SK-N-SH (cell line): ENCODE measurements around the gene MLXIP. TPM values are rescaled to one million over a fixed set of nuclear protein-coding genes. Genes with fewer than 3 reads are reported as not detected.

Source experiments
- CTCF ChIA-PET: fragments of 300-600, 350-600 bp; formaldehyde crosslinking; extraction: SDS; loops from one replicate; lab custom pipeline; 2021; lab: Yijun Ruan, JAX
- POLR2A ChIA-PET: fragments of 350-600 bp; sonication (Branson Sonifier 250); formaldehyde crosslinking; extraction: SDS; loops from one replicate; lab custom pipeline; 2020; ENCODE audit warnings: antibody characterized with exemption, inconsistent platforms; lab: Yijun Ruan, JAX
- DNase-seq: peaks from one replicate; pipeline ENCODE4 v3.0.0; 2012
- H2AFZ ChIP-seq: fragments of 200-600 bp; sonication (generic); 2 replicates; pipeline ENCODE4 v1.8.1; 2016; ENCODE audit warnings: antibody characterized with exemption, mild to moderate bottlenecking, low read depth
- H3F3A ChIP-seq: fragments of 200-600 bp; sonication (generic); replicated peaks from 2 replicates; pipeline ENCODE3; 2016; ENCODE audit warnings: antibody characterized with exemption, mild to moderate bottlenecking; ENCODE audit not compliant: insufficient read depth
- H3K27ac ChIP-seq, 2 experiments: fragments of 200-500 bp in 1 of 2; fragments of 200-600 bp in 1 of 2; sonication (Bioruptor generic) in 1 of 2; sonication (generic), shearing (Covaris generic) in 1 of 2; 2 replicates each; pipeline versions ENCODE4 v1.5.1 to v1.6.1; 2014 to 2016; ENCODE audit warnings: low read depth in 2 of 2, inconsistent platforms in 1 of 2, low read length in 1 of 2, mild to moderate bottlenecking in 1 of 2, mixed read lengths in 1 of 2
- H3K27me3 ChIP-seq: fragments of 200-600 bp; sonication (generic), shearing (Covaris generic); 2 replicates; pipeline ENCODE4 v1.6.1; 2016; ENCODE audit warnings: mixed run types; ENCODE audit not compliant: insufficient read depth
- H3K36me3 ChIP-seq, 2 experiments: fragments of 200-500 bp in 1 of 2; fragments of 200-600 bp in 1 of 2; sonication (Bioruptor generic) in 1 of 2; sonication (generic) in 1 of 2; replicated peaks in 1 of 2; 2 replicates each; pipeline versions ENCODE3 to v1.5.1; 2014 to 2016; ENCODE audit warnings: low read length in 1 of 2, mild to moderate bottlenecking in 1 of 2; ENCODE audit not compliant: insufficient read depth in 2 of 2, control insufficient read depth in 1 of 2
- H3K4me1 ChIP-seq, 2 experiments: fragments of 200-500 bp in 1 of 2; fragments of 200-600 bp in 1 of 2; sonication (Bioruptor generic) in 1 of 2; sonication (generic), shearing (Covaris generic) in 1 of 2; 2 replicates each; pipeline versions ENCODE4 v1.5.1 to v1.6.1; 2014 to 2016; ENCODE audit warnings: low read depth in 1 of 2, low read length in 1 of 2, mixed run types in 1 of 2; ENCODE audit not compliant: insufficient read depth in 2 of 2, control insufficient read depth in 1 of 2
- H3K4me2 ChIP-seq: fragments of 200-600 bp; sonication (generic), shearing (Covaris generic); 2 replicates; pipeline ENCODE4 v1.6.1; 2017; ENCODE audit warnings: mixed run types
- H3K4me3 ChIP-seq, 2 experiments: fragments of 200-500 bp in 1 of 2; fragments of 200-600 bp in 1 of 2; sonication (Bioruptor generic) in 1 of 2; sonication (generic), shearing (Covaris generic) in 1 of 2; 2 replicates each; pipeline versions ENCODE4 v1.5.1 to v1.8.1; 2014 to 2016; ENCODE audit warnings: low read depth in 2 of 2, inconsistent platforms in 1 of 2, low read length in 1 of 2, mild to moderate bottlenecking in 1 of 2, mixed read lengths in 1 of 2, moderate library complexity in 1 of 2
- H3K79me2 ChIP-seq: fragments of 200-600 bp; sonication (generic); 2 replicates; pipeline ENCODE4 v1.8.1; 2017; ENCODE audit warnings: mild to moderate bottlenecking; ENCODE audit not compliant: insufficient read depth
- H3K9ac ChIP-seq: fragments of 200-600 bp; sonication (generic); 2 replicates; pipeline ENCODE4 v1.6.1; 2017; ENCODE audit warnings: mixed run types
- H3K9me2 ChIP-seq: fragments of 200-600 bp; sonication (generic); 2 replicates; pipeline ENCODE4 v1.6.1; 2017; ENCODE audit warnings: mixed run types
- H3K9me3 ChIP-seq: fragments of 200-600 bp; sonication (generic); 2 replicates; pipeline ENCODE4 v1.6.1; 2017; ENCODE audit warnings: mixed run types, mild to moderate bottlenecking, moderate library complexity
- H4K20me1 ChIP-seq: fragments of 200-600 bp; sonication (generic); 2 replicates; pipeline ENCODE4 v1.6.1; 2017; ENCODE audit warnings: mild to moderate bottlenecking, mixed run types; ENCODE audit not compliant: insufficient read depth
- CTCF ChIP-seq: fragments of 200-600 bp; sonication (generic); IDR thresholded peaks from 2 replicates; pipeline ENCODE4 v1.6.1; 2017; ENCODE audit warnings: antibody characterized with exemption, mild to moderate bottlenecking, moderate library complexity
- ELF1 ChIP-seq: IDR thresholded peaks from 2 replicates; pipeline ENCODE4 v1.4.0; 2012
- EZH2phosphoT487 ChIP-seq: fragments of 200-600 bp; sonication (generic); IDR thresholded peaks from 2 replicates; pipeline ENCODE4 v1.6.1; 2017; ENCODE audit warnings: low read depth, mixed run types, mild to moderate bottlenecking, antibody characterized with exemption, moderate library complexity, borderline replicate concordance
- FOSL2 ChIP-seq: IDR thresholded peaks from 2 replicates; pipeline ENCODE4 v1.4.0; 2012; ENCODE audit warnings: low read depth, mild to moderate bottlenecking, moderate library complexity, borderline replicate concordance
- FOXM1 ChIP-seq: IDR thresholded peaks from 2 replicates; pipeline ENCODE4 v1.4.0; 2012; ENCODE audit warnings: low read depth, mild to moderate bottlenecking
- GATA2 ChIP-seq: sonication (generic); formaldehyde crosslinking; IDR thresholded peaks from 2 replicates; pipeline ENCODE4 v1.5.0; 2020; ENCODE audit warnings: mild to moderate bottlenecking, missing genetic modification reagents
- MXI1 ChIP-seq: IDR thresholded peaks from 2 replicates; pipeline ENCODE4 v1.6.1; 2012; ENCODE audit warnings: mild to moderate bottlenecking, low read depth, low read length, improper control_type of control experiment
- NFIC ChIP-seq: IDR thresholded peaks from 2 replicates; pipeline ENCODE4 v1.4.0; 2012; ENCODE audit warnings: borderline replicate concordance
- RAD21 ChIP-seq: IDR thresholded peaks from 2 replicates; pipeline ENCODE4 v1.6.1; 2012; ENCODE audit warnings: mild to moderate bottlenecking, low read length
- RCOR1 ChIP-seq: fragments of 150-350 bp; IDR thresholded peaks from 2 replicates; pipeline ENCODE4 v1.6.1; 2017; ENCODE audit warnings: antibody characterized with exemption, low read length
- RXRA ChIP-seq: IDR thresholded peaks from 2 replicates; pipeline ENCODE4 v1.4.0; 2012; ENCODE audit warnings: low read depth, mild to moderate bottlenecking, borderline replicate concordance
- SMC3 ChIP-seq: IDR thresholded peaks from 2 replicates; pipeline ENCODE4 v1.6.1; 2012; ENCODE audit warnings: low read depth, low read length, improper control_type of control experiment
- USF1 ChIP-seq: IDR thresholded peaks from 2 replicates; pipeline ENCODE4 v1.4.0; 2012; ENCODE audit warnings: low read depth, borderline replicate concordance
- WGBS: methylation state at CpG from one replicate; pipeline ENCODE4 v1.1.6; 2017; ENCODE audit warnings: low lambda C conversion rate; 5-methylcytosine and 5-hydroxymethylcytosine counted together
- polyA plus RNA-seq, 3 experiments: library from polyadenylated mRNA; depleted of rRNA; stranded (reverse); fragments of >200 nt; gene quantifications; 2 replicates each; pipeline ENCODE4 v1.2.3, GENCODE V29; 2012
- TF ChIP-seq, protein P1 (sequence below): IDR thresholded peaks from 2 replicates; pipeline ENCODE4 v1.4.0; 2012; ENCODE audit warnings: low read depth, borderline replicate concordance

Gene MLXIP
- polyA plus RNA-seq, 1 of the 3 experiments (the other 2 are of a cell fraction) = 11.0 TPM

DNA sequence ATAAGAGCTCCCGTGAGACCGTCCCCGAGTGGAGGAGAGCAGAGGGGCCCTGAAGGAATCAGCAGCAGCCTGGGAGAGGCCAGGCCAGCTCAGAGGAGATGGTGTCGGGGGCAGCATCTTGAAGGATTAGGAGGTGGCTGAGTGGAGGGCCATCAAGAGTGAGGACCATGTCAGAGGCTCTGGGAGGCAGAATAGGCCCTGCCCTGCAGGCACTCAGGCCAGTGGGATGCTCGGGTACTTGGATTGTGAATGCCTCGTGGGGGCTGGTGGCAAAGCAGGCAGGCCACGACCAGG is 47.7 kb downstream of the MLXIP start:
- Histone ChIP-seq H3K9me2 (no peaks in the 10 kb centered on the region), H3K36me3 (peaks cover 10 to 31% of the 10 kb centered on the region in 2 experiments), H2AFZ (no peak overlapping the region), H4K20me1 (peaks cover 18% of the 10 kb centered on the region; the same call in 1 of the 2 replicates), H3K27me3 (no peaks in the 10 kb centered on the region), H3K4me2 (no peak overlapping the region), H3K4me3 (no peak overlapping the region), H3F3A (peaks cover 12% of the 10 kb centered on the region), H3K79me2 (peaks cover 55% of the 10 kb centered on the region), H3K9ac (no peak overlapping the region), H3K9me3 (no peaks in the 10 kb centered on the region), H3K27ac (no peak overlapping the region), H3K4me1 (peaks cover 2 to 4% of the 10 kb centered on the region in 2 experiments; a peak in 2 of 4 replicates)
- WGBS = 97% methylated on average over 7 of the region's 7 CpGs
- ChIA-PET POLR2A (no interaction called here), CTCF (interaction anchor here (0.6 to 3.4 kb wide), 7 partner anchors 27 to 230 kb away, joined by 3 to 26 read pairs (median 4); no protein-coding TSS in a partner anchor)
- DNase-seq = no peak
- TF ChIP-seq, protein P1, sequence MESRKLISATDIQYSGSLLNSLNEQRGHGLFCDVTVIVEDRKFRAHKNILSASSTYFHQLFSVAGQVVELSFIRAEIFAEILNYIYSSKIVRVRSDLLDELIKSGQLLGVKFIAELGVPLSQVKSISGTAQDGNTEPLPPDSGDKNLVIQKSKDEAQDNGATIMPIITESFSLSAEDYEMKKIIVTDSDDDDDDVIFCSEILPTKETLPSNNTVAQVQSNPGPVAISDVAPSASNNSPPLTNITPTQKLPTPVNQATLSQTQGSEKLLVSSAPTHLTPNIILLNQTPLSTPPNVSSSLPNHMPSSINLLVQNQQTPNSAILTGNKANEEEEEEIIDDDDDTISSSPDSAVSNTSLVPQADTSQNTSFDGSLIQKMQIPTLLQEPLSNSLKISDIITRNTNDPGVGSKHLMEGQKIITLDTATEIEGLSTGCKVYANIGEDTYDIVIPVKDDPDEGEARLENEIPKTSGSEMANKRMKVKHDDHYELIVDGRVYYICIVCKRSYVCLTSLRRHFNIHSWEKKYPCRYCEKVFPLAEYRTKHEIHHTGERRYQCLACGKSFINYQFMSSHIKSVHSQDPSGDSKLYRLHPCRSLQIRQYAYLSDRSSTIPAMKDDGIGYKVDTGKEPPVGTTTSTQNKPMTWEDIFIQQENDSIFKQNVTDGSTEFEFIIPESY = no peak
- TF ChIP-seq FOXM1 (no peak), NFIC (no peak), MXI1 (no peak), RXRA (no peak), EZH2phosphoT487 (no peak)

GRCh38 chr12:122126713-122127597 is 48.4 kb downstream of the MLXIP start:
- Histone ChIP-seq H3K4me3 (no peak overlapping the region), H4K20me1 (peaks cover 18% of the 10 kb centered on the region; the same call in 1 of the 2 replicates), H3F3A (peaks cover 8% of the 10 kb centered on the region), H3K4me2 (no peak overlapping the region), H3K27me3 (no peaks in the 10 kb centered on the region), H3K36me3 (peaks cover 10 to 31% of the 10 kb centered on the region in 2 experiments), H2AFZ (no peak overlapping the region), H3K4me1 (peaks cover 2 to 4% of the 10 kb centered on the region in 2 experiments; a peak in 2 of 4 replicates), H3K9ac (no peak overlapping the region), H3K79me2 (peaks cover 48% of the 10 kb centered on the region), H3K27ac (no peak overlapping the region), H3K9me3 (no peaks in the 10 kb centered on the region), H3K9me2 (no peaks in the 10 kb centered on the region)
- ChIA-PET POLR2A (no interaction called here), CTCF (interaction anchor here (0.6 to 6.8 kb wide), 9 partner anchors 28 to 76 kb away, joined by 3 to 85 read pairs (median 3); no protein-coding TSS in a partner anchor)
- no peak for DNase-seq
- 77% methylated on average over 13 of the region's 15 CpGs for WGBS
- peak; percentile 23; the same call in 1 of the 2 replicates for TF ChIP-seq SMC3
- peak; percentile 38 for TF ChIP-seq RAD21
- peak; percentile 32 for TF ChIP-seq CTCF
- TF ChIP-seq GATA2 = no peak
- TF ChIP-seq ELF1 = no peak
- no peak for TF ChIP-seq RCOR1
- no peak for TF ChIP-seq USF1
- TF ChIP-seq FOSL2 = no peak
